SK-N-SH (cell line): Measurements from ENCODE around the gene PRPF6. TPM values are rescaled to one million over a fixed set of nuclear protein-coding genes. Genes with fewer than 3 reads are reported as not detected.

ENCODE experiments used
- CTCF ChIA-PET: fragments of 300-600, 350-600 bp; formaldehyde crosslinking; extraction: SDS; loops from one replicate; lab custom pipeline; 2021; lab: Yijun Ruan, JAX
- POLR2A ChIA-PET: fragments of 350-600 bp; sonication (Branson Sonifier 250); formaldehyde crosslinking; extraction: SDS; loops from one replicate; lab custom pipeline; 2020; ENCODE audit warnings: antibody characterized with exemption, inconsistent platforms; lab: Yijun Ruan, JAX
- DNase-seq: peaks from one replicate; pipeline ENCODE4 v3.0.0; 2012
- H2AFZ ChIP-seq: fragments of 200-600 bp; sonication (generic); 2 replicates; pipeline ENCODE4 v1.8.1; 2016; ENCODE audit warnings: antibody characterized with exemption, mild to moderate bottlenecking, low read depth
- H3F3A ChIP-seq: fragments of 200-600 bp; sonication (generic); replicated peaks from 2 replicates; pipeline ENCODE3; 2016; ENCODE audit warnings: antibody characterized with exemption, mild to moderate bottlenecking; ENCODE audit not compliant: insufficient read depth
- H3K27ac ChIP-seq, 2 experiments: fragments of 200-500 bp in 1 of 2; fragments of 200-600 bp in 1 of 2; sonication (Bioruptor generic) in 1 of 2; sonication (generic), shearing (Covaris generic) in 1 of 2; 2 replicates each; pipeline versions ENCODE4 v1.5.1 to v1.6.1; 2014 to 2016; ENCODE audit warnings: low read depth in 2 of 2, inconsistent platforms in 1 of 2, low read length in 1 of 2, mild to moderate bottlenecking in 1 of 2, mixed read lengths in 1 of 2
- H3K27me3 ChIP-seq: fragments of 200-600 bp; sonication (generic), shearing (Covaris generic); 2 replicates; pipeline ENCODE4 v1.6.1; 2016; ENCODE audit warnings: mixed run types; ENCODE audit not compliant: insufficient read depth
- H3K36me3 ChIP-seq, 2 experiments: fragments of 200-500 bp in 1 of 2; fragments of 200-600 bp in 1 of 2; sonication (Bioruptor generic) in 1 of 2; sonication (generic) in 1 of 2; replicated peaks in 1 of 2; 2 replicates each; pipeline versions ENCODE3 to v1.5.1; 2014 to 2016; ENCODE audit warnings: low read length in 1 of 2, mild to moderate bottlenecking in 1 of 2; ENCODE audit not compliant: insufficient read depth in 2 of 2, control insufficient read depth in 1 of 2
- H3K4me1 ChIP-seq, 2 experiments: fragments of 200-500 bp in 1 of 2; fragments of 200-600 bp in 1 of 2; sonication (Bioruptor generic) in 1 of 2; sonication (generic), shearing (Covaris generic) in 1 of 2; 2 replicates each; pipeline versions ENCODE4 v1.5.1 to v1.6.1; 2014 to 2016; ENCODE audit warnings: low read depth in 1 of 2, low read length in 1 of 2, mixed run types in 1 of 2; ENCODE audit not compliant: insufficient read depth in 2 of 2, control insufficient read depth in 1 of 2
- H3K4me2 ChIP-seq: fragments of 200-600 bp; sonication (generic), shearing (Covaris generic); 2 replicates; pipeline ENCODE4 v1.6.1; 2017; ENCODE audit warnings: mixed run types
- H3K4me3 ChIP-seq, 2 experiments: fragments of 200-500 bp in 1 of 2; fragments of 200-600 bp in 1 of 2; sonication (Bioruptor generic) in 1 of 2; sonication (generic), shearing (Covaris generic) in 1 of 2; 2 replicates each; pipeline versions ENCODE4 v1.5.1 to v1.8.1; 2014 to 2016; ENCODE audit warnings: low read depth in 2 of 2, inconsistent platforms in 1 of 2, low read length in 1 of 2, mild to moderate bottlenecking in 1 of 2, mixed read lengths in 1 of 2, moderate library complexity in 1 of 2
- H3K79me2 ChIP-seq: fragments of 200-600 bp; sonication (generic); 2 replicates; pipeline ENCODE4 v1.8.1; 2017; ENCODE audit warnings: mild to moderate bottlenecking; ENCODE audit not compliant: insufficient read depth
- H3K9ac ChIP-seq: fragments of 200-600 bp; sonication (generic); 2 replicates; pipeline ENCODE4 v1.6.1; 2017; ENCODE audit warnings: mixed run types
- H3K9me2 ChIP-seq: fragments of 200-600 bp; sonication (generic); 2 replicates; pipeline ENCODE4 v1.6.1; 2017; ENCODE audit warnings: mixed run types
- H3K9me3 ChIP-seq: fragments of 200-600 bp; sonication (generic); 2 replicates; pipeline ENCODE4 v1.6.1; 2017; ENCODE audit warnings: mixed run types, mild to moderate bottlenecking, moderate library complexity
- H4K20me1 ChIP-seq: fragments of 200-600 bp; sonication (generic); 2 replicates; pipeline ENCODE4 v1.6.1; 2017; ENCODE audit warnings: mild to moderate bottlenecking, mixed run types; ENCODE audit not compliant: insufficient read depth
- CHD2 ChIP-seq: fragments of 150-350 bp; IDR thresholded peaks from 2 replicates; pipeline ENCODE4 v1.6.1; 2018; ENCODE audit warnings: low read length; ENCODE audit not compliant: partially characterized antibody
- ELF1 ChIP-seq: IDR thresholded peaks from 2 replicates; pipeline ENCODE4 v1.4.0; 2012
- EP300 ChIP-seq, 2 experiments: IDR thresholded peaks; 2 replicates each; pipeline versions ENCODE4 v1.4.0 to v1.6.1; 2012; ENCODE audit warnings: borderline replicate concordance in 1 of 2, low read depth in 1 of 2, low read length in 1 of 2
- FOSL2 ChIP-seq: IDR thresholded peaks from 2 replicates; pipeline ENCODE4 v1.4.0; 2012; ENCODE audit warnings: low read depth, mild to moderate bottlenecking, moderate library complexity, borderline replicate concordance
- GATA2 ChIP-seq: sonication (generic); formaldehyde crosslinking; IDR thresholded peaks from 2 replicates; pipeline ENCODE4 v1.5.0; 2020; ENCODE audit warnings: mild to moderate bottlenecking, missing genetic modification reagents
- JUND ChIP-seq: IDR thresholded peaks from 2 replicates; pipeline ENCODE4 v1.4.0; 2012
- MEF2A ChIP-seq: IDR thresholded peaks from 2 replicates; pipeline ENCODE4 v1.4.0; 2012; ENCODE audit warnings: low read depth, borderline replicate concordance
- MXI1 ChIP-seq: IDR thresholded peaks from 2 replicates; pipeline ENCODE4 v1.6.1; 2012; ENCODE audit warnings: mild to moderate bottlenecking, low read depth, low read length, improper control_type of control experiment
- NFIC ChIP-seq: IDR thresholded peaks from 2 replicates; pipeline ENCODE4 v1.4.0; 2012; ENCODE audit warnings: borderline replicate concordance
- NRF1 ChIP-seq: IDR thresholded peaks from 2 replicates; pipeline ENCODE4 v1.6.1; 2012; ENCODE audit warnings: low read depth, mild to moderate bottlenecking, low read length
- POLR2AphosphoS5 ChIP-seq: IDR thresholded peaks from 2 replicates; pipeline ENCODE4 v1.6.1; 2012; ENCODE audit warnings: low read depth, low read length
- RCOR1 ChIP-seq: fragments of 150-350 bp; IDR thresholded peaks from 2 replicates; pipeline ENCODE4 v1.6.1; 2017; ENCODE audit warnings: antibody characterized with exemption, low read length
- REST ChIP-seq: IDR thresholded peaks from 2 replicates; pipeline ENCODE4 v1.6.1; 2012; ENCODE audit warnings: mild to moderate bottlenecking, low read depth, low read length, moderate library complexity
- RFX5 ChIP-seq: IDR thresholded peaks from 2 replicates; pipeline ENCODE4 v1.6.1; 2012; ENCODE audit warnings: mild to moderate bottlenecking, improper control_type of control experiment, low read length
- RXRA ChIP-seq: IDR thresholded peaks from 2 replicates; pipeline ENCODE4 v1.4.0; 2012; ENCODE audit warnings: low read depth, mild to moderate bottlenecking, borderline replicate concordance
- SMC3 ChIP-seq: IDR thresholded peaks from 2 replicates; pipeline ENCODE4 v1.6.1; 2012; ENCODE audit warnings: low read depth, low read length, improper control_type of control experiment
- TCF12 ChIP-seq: IDR thresholded peaks from 2 replicates; pipeline ENCODE4 v1.4.0; 2012
- ZBTB33 ChIP-seq: IDR thresholded peaks from 2 replicates; pipeline ENCODE4 v1.4.0; 2012; ENCODE audit warnings: low read depth, borderline replicate concordance
- WGBS: methylation state at CpG from one replicate; pipeline ENCODE4 v1.1.6; 2017; ENCODE audit warnings: low lambda C conversion rate; 5-methylcytosine and 5-hydroxymethylcytosine counted together
- polyA plus RNA-seq, 3 experiments: library from polyadenylated mRNA; depleted of rRNA; stranded (reverse); fragments of >200 nt; gene quantifications; 2 replicates each; pipeline ENCODE4 v1.2.3, GENCODE V29; 2012

Gene PRPF6
- polyA plus RNA-seq, 1 of the 3 experiments (the other 2 are of a cell fraction), result 59.1 TPM

- peaks cover 39 to 52% of the 10 kb centered on the region in 2 experiments for H3K36me3 ChIP-seq
- no peak overlapping the region for H3K27ac ChIP-seq
- CTCF ChIA-PET, result interaction anchor here (1.4 kb wide), 1 partner anchor 30 kb away, joined by 3 read pairs; no protein-coding TSS in a partner anchor
- H3K9me2 ChIP-seq, result no peaks in the 10 kb centered on the region
- H3K4me1 ChIP-seq, result no peaks in the 10 kb centered on the region
- H2AFZ ChIP-seq, result no peak overlapping the region
- POLR2A ChIA-PET, result no interaction called here
- H4K20me1 ChIP-seq, result peaks cover 5% of the 10 kb centered on the region; the same call in 1 of the 2 replicates
- 70% methylated on average over 4 of the region's 7 CpGs for WGBS
- H3K4me2 ChIP-seq, result no peak overlapping the region
- no peak overlapping the region for H3K4me3 ChIP-seq
- no peak for DNase-seq
- TF ChIP-seq RFX5, result no peak
- no peak for TF ChIP-seq NRF1
- no peak for TF ChIP-seq REST
- TF ChIP-seq TCF12, result no peak
- TF ChIP-seq GATA2 (CRISPR knock-in tag), result no peak
- no peak for TF ChIP-seq MXI1
- TF ChIP-seq RCOR1, result no peak
- no peak for TF ChIP-seq RXRA
- TF ChIP-seq POLR2AphosphoS5, result no peak
- TF ChIP-seq NFIC, result no peak
- no peak for TF ChIP-seq ELF1
- no peak for TF ChIP-seq MEF2A
- no peak for TF ChIP-seq FOSL2
- no peak for TF ChIP-seq EP300 (IDR thresholded peaks at IDR 0.05; ENCODE audit: borderline replicate concordance in 1 of 2, low read depth in 1 of 2, low read length in 1 of 2)
- no peak overlapping the region for H3K9ac ChIP-seq
- H3K9me3 ChIP-seq, result no peaks in the 10 kb centered on the region
- no peaks in the 10 kb centered on the region for H3K27me3 ChIP-seq
- peaks cover 25% of the 10 kb centered on the region; the same call in 1 of the 2 replicates for H3K79me2 ChIP-seq
- no peaks in the 10 kb centered on the region for H3F3A ChIP-seq
These were observed 23.2 kb downstream of the PRPF6 start for GRCh38 chr20:64003960-64004725.

GRCh38 chr20:64005394-64005793 lies 24.5 kb downstream of the PRPF6 start:
- Histone ChIP-seq H2AFZ (no peak overlapping the region), H3K36me3 (peaks cover 41 to 53% of the 10 kb centered on the region in 2 experiments), H4K20me1 (peaks cover 5% of the 10 kb centered on the region; the same call in 1 of the 2 replicates), H3K9me2 (no peaks in the 10 kb centered on the region), H3F3A (no peaks in the 10 kb centered on the region), H3K79me2 (peaks cover 25% of the 10 kb centered on the region; the same call in 1 of the 2 replicates), H3K4me3 (no peak overlapping the region), H3K27me3 (no peaks in the 10 kb centered on the region), H3K9ac (no peak overlapping the region), H3K9me3 (no peaks in the 10 kb centered on the region), H3K4me1 (no peaks in the 10 kb centered on the region), H3K4me2 (no peak overlapping the region), H3K27ac (no peak overlapping the region)
- POLR2A ChIA-PET, result no interaction called here
- WGBS, result 85% methylated on average over 6 of the region's 6 CpGs
- no peak for DNase-seq
- CTCF ChIA-PET, result no interaction called here
- TF ChIP-seq JUND, result no peak
- no peak for TF ChIP-seq MXI1
- no peak for TF ChIP-seq SMC3
- TF ChIP-seq EP300 (IDR thresholded peaks at IDR 0.05; ENCODE audit: borderline replicate concordance in 1 of 2, low read depth in 1 of 2, low read length in 1 of 2), result no peak
- no peak for TF ChIP-seq NRF1
- no peak for TF ChIP-seq CHD2
- TF ChIP-seq REST, result no peak
- no peak for TF ChIP-seq ZBTB33
- TF ChIP-seq TCF12, result no peak
